OCI-LY3 (cell line): Measurements from ENCODE around the gene PLXNC1.

ENCODE experiments used
- CTCF ChIP-seq: fragments of 200-600, 300-600 bp; sonication (generic); IDR thresholded peaks from 2 replicates; pipeline ENCODE4 v1.5.1; 2014; ENCODE audit warnings: antibody characterized with exemption, low read length, low read depth
- EZH2phosphoT487 ChIP-seq: fragments of 200-600 bp; shearing (Covaris generic); IDR thresholded peaks from 2 replicates; pipeline ENCODE4 v1.6.1; 2018; ENCODE audit warnings: antibody characterized with exemption, mixed run types, low read depth

GRCh38 chr12:94191023-94191422 lies 42.6 kb downstream of the PLXNC1 start:
- TF ChIP-seq CTCF = no peak
- no peak for TF ChIP-seq EZH2phosphoT487
